Activated CD4-positive, alpha-beta T cell treated with anti-CD3 and anti-CD28 coated beads for 48 hours (primary cell): ENCODE data around the gene MYBPH.

ENCODE experiments used
- DNase-seq: peaks from one replicate; pipeline ENCODE4 v3.0.0-alpha.2; 2020

Gene MYBPH, protein sequence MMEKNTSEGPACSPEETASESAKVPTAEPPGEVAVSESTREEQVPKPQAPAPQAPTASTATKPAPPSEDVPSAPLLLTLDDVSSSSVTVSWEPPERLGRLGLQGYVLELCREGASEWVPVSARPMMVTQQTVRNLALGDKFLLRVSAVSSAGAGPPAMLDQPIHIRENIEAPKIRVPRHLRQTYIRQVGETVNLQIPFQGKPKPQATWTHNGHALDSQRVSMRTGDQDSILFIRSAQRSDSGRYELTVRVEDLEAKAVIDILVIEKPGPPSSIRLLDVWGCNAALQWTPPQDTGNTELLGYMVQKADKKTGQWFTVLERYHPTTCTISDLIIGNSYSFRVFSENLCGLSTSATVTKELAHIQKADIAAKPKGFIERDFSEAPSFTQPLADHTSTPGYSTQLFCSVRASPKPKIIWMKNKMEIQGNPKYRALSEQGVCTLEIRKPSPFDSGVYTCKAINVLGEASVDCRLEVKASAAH

DNA sequence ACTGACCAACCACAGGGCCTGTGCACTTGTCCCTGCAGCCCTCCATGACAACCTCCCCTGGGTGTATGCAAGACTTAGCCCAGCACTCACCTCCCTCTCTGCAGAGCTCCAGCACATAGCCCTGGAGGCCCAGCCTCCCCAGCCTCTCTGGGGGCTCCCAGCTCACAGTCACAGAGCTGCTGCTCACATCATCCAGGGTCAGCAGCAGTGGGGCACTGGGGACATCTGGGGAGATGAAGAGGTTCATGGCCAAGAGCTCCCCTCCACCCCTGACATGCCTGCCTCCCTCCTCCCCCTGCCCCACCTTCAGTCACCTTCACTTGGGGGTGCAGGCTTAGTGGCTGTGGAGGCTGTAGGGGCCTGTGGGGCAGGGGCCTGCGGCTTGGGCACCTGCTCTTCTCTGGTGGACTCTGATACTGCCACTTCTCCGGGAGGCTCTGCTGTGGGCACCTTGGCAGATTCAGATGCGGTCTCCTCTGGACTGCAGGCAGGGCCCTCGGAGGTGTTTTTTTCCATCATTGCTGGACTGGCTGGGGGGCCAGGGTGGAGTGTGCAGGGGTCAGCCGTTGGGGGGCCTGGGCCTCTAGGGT is at the start of gene MYBPH:
MYBPH (minus strand) TSS at position 590 of the 590 bp plus-strand sequence; CDS start at position 519, 71 bp downstream.
- no peak for DNase-seq

DNA sequence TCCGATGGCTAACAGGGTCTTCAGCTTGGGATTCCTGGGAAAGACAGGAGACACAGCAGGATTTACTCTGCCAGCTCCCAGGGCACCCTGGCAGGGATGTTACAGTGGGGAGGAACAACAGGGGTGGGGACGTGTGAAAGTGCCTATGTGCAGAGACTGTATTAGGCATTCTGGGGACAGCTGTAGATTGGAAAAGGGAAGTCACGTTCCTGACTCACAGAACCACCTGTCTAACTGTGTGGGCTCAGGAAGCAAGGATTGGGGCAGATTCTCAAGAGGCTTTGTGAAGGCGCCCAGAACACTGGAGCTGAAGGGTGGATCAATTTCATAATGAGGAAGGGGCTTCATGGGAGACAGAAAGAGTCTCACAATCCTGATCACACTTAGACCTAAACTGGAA is 49.4 kb upstream of the MYBPH start:
- DNase-seq = no peak

DNA sequence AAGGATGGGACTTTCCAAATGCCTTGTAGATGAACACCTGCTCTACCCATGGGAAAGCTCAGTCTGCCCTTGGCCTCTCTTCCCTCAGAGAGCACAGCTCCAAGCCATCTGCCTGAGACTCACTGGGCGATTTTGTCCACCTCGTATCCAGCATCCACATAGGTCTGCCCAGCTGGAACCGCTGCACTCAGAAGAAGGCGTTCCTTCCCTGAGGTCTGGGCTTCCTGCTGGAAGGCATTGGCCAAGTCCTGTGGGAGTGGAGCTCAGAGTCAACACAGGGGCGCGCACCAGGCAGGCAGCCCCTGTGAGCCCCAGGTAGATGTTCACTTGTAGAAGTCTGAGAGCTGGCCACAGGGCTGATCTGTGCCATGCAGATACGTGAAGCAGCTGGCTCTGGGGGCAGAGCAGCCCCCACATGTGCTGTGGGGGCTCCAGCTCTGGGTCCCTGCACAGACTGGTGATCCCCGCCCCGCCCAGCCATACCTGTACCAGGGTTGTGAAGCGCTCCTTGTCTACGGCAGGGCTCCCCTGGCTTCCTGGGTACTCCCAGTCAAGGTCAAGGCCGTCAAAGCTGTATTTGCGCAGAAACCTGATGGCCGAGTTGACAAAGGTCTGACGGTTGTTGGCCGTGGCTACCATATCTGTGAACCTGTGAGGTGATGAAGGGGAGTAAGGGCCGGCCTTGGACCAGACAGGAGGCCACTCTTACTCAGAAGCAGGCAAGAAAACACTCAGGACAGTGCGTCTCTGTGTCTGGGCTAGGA is 47.6 kb upstream of the MYBPH start:
- DNase-seq = no peak

DNA sequence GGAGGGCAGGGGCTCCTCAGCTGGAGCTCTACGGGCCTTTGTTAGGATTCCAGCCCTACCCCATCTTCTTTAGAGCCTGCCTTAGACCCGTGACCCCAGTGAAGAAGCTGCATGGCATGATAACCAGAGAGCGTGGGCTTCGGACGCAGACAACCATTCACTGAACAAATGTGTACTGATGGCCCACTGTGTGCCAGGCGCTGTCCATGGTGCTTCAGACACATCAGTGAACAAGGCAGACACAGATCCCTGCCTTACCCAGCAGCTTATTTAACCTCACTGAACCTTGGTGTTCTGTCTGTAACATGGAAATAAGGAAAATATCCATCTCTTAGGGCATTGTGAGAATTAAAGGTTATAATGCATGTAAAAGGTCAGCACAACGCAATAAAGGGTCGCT is 44.3 kb upstream of the MYBPH start:
- DNase-seq = no peak

DNA sequence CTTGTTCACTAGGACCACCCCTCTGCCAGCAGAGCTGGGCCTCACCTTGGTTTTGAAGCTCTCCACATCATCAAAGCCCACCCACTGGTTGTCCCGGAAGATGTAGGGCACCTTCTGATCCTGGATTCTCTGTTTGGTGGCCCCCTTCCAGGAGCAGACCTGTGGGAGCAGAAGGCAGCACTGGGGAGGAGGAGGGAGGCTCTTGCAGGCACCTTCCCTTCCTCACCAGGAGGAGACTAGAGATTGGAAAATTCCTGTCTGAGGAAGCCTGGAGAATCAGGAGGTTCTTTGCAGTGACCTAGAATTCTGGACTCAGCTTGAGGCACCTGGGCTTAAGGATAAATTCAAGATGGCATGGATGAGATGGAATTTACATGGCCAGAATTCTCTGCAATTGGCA is 43.5 kb upstream of the MYBPH start:
- DNase-seq = no peak

DNA sequence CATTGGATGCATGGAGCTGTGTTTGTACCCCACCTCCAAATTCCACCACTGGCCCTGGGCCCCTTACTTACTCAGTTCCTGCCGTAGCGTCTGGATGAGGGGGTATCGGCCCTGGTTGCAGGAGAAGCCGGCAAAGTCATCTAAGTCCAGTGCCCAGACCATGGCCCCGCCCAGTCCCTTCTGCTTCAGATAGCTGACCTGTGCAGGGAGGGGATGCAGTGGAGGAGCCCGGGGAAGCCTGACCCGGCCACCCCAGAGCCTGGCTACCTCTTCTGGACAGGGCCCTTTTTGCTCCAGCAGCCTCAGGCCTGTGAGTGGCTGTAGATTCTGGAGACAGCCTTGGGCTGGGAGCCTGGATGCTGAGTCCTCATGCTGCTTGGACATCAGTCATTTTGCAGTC is 42.0 kb upstream of the MYBPH start:
- DNase-seq = no peak

DNA sequence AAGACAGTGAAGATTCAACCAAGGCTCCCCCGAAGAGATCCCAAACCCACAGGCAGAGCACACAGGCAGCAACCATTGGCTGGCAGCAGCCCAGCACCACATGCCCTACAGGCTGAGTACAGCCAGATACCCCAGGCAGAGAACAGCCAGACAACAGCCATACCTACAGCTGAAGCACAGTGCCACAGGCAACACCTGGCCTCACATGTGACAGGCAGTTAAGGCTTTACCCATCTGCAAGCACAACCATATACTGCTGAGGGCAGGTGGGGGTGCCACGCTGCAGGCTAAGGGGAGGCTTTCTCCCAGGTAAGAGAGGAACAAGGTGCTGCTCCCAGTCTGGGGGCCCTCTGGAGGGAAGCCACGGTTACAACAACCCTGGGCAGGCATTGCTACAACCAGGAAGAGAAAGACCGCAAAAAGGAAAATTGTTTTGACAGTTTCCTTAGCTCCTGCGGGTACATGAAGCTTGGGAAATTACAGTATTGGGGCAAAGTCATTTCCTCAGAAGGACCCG is 41.6 kb upstream of the MYBPH start:
- no peak for DNase-seq

DNA sequence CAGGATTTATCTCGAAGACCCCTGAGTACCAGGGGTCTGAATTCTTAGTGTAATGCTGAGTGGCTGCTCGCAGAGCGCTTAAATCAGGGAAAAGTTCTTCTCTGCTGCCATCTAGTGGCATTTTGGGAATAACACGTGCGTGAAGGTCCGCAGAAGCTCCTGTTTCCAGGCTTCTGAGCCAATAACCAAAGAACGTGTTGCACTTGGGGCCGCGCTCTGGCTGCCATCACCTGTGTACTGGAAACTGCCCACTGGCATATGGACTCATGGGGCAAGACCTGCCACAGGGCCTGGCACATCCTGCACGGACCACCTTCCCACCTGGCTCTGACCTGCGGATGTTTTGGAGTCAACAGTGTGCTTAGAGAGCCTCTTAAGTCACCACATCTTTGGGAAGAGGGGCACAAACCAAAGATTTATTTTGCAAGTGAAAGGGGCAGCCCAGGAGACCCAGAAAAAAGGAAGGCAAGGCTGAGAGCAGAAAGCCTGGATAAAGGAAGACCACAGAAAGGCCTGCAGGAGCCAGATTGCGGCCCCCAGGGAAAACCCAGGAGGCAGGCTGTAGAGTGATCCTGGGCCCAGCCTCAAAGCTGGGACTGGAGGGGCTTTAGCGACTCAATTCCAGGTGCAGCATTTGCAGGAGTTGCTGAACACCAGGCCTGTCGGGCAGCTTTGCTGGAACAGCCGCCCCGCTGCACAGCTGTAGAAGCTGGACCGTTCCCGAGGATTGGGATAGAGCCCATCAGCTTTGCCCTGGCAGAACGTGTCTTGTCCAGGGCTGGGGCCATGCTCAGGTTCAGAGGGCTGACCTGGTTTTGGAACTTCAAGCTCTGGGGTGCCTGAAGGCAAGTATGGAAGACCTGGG is 40.9 kb upstream of the MYBPH start:
- DNase-seq = peak; percentile 67

DNA sequence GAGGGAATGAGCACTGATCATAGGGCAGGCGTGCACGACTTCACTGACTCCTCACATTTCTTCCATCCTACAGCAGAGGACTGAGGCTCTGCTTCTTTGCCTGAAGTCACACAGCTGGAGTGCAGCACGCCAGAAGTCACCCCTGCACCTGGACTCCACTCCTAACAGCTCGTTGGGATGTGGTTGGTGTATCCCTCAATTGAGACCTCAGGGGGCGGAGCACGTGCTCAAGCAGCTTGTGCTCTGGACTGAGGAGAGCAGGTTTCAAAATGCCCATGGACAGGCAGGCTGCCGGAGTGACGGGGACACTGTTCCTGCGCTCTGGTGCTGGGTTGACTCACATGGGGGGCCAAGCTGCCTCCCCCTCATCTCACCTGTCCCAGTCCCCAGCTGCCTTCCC is 39.9 kb upstream of the MYBPH start:
- no peak for DNase-seq

DNA sequence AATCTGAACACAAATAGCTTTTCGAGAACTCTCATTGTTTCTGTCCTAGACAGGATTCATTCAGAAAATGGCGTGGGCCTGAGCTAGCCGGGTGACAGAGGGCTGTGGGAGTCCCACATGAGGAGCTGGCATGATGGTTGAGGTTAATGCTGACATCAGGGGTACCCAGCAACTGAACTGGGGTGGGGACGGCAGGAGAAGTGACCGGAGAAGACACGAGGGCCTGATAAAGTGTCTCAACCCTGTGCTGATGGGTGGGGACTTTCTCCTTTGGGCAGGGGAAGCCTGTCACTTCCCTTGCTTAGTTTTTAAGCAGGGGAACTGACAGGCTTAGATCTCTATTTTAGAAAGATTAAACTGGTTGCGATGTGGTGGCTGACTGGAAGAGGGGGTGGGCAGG is 39.2 kb upstream of the MYBPH start:
- DNase-seq = no peak

DNA sequence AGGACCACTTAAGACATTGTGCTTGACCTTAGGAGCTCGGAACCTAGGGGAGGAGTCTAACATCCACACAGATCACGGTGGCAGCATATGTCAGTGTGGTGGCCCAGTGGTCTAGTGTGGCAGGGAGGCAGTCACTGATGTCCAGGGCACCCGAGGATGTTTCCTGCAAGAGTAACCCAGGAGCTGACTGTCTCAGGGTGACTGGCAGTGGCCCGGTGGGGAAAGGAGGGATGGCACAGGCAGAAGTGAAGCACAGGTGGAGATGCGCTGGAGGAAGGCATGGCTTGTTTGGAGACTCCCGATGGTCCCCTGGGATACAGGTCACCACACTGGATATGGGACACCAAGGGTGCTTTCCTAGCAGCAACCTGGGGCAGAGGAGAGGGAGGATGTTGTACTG is 37.5 kb upstream of the MYBPH start:
- DNase-seq = no peak

DNA sequence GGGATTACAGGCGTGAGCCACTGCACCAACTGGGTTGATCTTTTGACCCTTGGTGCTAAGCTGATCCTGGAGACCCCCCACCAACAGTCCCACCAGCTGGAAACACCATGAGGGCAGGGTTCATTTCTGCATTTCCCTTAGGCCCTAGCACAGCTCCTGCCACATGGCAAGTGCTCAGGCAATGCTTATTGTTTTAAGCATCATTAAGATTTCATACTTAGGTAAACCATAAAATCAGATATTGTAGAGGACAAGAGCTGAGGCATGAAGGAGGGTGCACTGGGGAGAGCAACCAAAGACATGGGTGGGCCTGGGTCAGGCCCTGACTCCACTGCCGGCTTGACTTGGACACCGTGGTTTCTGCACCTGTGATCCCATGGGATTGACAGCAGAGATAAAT is 36.2 kb upstream of the MYBPH start:
- DNase-seq = no peak

DNA sequence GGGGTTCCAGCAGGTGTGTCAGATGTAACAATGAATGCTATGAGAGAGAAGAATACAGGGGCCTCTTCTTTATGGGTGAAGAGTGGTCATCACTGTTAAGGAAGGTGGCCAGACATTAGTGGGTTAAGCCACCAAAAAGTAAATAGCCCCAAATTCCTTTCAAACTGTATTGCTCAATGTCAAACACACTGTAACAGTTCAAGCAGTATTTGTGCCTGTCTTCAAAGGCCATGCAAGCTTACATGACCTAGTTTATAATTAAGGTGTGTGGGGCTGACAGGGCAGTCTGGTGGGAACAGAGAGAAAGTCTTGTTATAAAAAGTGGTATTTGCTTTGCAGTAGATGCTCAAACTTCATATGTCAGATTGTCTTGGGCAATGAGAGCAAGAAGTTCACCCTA is 35.4 kb upstream of the MYBPH start:
- DNase-seq = no peak

DNA sequence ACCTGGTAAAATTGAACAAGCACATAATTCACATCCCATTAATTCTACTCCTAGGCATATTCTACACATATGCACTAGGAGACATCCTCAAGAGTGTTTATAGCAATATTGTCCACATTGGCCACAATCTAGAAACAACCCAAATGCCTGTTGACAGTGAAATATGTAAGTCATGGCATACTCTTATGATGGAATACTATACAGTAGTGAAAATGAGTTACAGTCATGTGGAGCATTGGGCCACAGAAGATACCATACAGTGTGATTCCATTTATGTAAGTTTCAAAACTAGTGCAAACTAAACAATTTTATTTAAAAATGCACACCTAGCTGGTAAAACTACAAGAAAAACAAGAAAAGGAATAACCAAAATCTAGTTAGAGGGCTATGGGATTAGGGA is 34.7 kb upstream of the MYBPH start:
- no peak for DNase-seq

DNA sequence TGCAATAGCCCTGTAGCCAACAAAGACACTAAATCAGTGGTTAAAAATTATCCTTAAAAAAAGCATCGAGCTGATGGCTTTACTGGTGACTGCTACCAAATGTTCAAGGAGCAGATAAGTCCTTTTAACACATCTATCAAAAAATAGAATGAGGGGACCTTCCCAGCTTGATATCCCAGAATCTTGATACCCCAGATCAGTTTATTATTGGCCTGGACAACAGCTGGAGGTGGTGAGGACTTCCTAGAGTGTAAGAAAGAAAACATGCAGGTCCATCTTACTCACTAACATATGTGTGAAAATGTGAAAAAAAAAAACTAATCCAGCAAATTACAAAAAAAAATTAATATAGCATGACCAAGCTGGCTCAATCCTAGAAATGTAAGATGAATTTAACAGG is 32.6 kb upstream of the MYBPH start:
- no peak for DNase-seq

DNA sequence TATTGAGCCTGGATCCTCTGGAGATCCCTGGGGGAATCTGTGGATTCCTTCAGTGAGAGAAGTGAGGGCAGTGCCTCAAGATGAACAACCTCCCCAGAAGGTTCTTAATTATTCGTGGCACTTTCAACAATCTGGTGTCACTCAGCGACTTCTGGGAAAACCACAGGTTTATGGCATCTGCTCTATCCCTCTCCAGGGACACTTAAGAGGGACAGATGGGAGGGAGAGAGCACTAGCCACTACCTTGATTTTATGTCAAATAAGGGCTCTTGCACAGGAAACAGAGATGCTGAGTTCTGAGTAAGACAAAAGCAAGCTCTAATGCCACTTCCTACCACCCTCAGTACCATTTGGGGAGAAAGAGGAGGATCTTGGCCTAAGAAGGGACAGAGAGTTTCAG is 32.1 kb upstream of the MYBPH start:
- no peak for DNase-seq

DNA sequence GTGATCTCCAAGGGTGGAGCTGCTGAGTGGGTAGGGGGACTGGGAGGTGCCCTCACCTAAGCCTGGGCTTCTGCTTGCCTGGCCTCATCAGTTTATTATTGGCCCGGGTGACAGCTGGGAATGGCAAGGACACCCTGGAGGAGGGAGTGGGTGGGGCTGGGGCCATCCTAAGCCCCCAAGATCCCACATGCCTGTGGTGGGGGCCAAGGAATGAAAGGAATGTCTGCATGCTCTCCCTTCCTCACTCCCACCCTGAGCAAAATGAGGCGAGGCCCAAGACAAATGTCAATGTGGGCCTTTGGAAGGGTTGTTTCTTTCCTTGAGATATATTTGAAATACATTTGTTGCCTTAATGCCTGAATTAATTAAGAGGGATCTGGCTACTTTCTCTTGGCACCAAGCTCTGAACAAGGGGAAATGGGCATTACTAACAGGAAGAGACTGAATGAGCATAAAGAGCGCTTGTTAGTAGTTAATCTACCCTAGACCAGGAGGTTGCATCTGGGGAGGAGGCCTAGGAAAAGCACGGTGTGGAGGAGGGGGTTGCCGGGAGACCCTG is 30.6 kb upstream of the MYBPH start:
- no peak for DNase-seq

DNA sequence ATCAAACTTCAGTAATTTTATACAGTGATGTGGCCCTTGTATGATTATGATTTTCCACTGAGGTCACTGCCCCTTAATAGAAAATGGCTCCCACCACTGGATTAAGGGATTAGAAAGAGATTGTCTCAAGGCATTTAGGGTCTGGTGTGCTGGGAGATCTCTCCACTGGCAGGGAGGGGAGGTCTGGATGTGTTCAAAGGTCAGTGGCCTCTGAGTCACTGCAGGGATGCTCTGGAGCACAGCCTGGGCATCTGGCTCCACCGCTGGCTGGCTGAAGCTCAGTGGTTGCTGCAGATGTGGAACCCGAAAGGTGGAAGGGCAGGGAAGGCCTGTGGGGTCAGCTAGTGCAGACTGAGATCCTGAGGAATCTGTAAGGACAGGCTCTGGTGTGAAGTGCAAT is 29.1 kb upstream of the MYBPH start:
- no peak for DNase-seq

DNA sequence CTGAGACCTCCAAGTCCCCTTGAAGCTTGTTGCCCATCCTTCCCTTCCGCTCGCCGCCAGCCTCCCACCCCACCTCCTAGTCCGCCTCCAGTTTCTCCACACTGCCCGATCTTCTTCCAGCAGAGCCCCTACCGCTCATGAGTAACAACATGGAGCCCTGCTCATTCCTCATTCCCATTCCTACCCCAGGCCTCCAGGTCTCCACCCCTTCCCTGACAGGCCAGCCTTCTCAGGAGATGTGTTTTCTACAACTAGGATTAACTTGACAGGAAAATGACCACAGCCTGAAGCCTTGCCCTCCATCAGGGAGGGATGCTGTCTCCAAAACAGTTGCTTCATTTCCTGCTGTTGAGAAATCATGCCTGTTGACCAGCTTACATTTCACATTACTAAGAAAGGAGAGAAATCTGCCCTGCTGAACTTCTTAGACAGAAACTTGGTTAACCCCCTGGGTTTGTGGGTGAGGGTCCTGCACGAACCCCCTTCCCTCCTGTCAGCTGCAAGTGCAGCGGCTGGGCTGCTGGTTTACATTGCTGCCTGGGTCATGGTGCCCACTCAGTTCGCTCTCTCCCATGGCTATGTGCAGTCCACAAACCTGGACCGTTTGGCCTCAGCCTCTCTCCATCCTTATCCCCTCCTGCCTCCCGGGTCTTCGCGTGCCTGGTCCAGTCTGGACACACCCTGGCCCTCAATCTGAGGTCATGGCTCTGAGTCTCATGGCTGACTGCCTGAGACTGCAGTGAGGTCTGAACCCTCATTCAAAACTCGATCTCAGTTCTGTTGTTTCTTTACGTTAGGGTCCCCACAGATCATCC is 27.0 kb upstream of the MYBPH start:
- no peak for DNase-seq

DNA sequence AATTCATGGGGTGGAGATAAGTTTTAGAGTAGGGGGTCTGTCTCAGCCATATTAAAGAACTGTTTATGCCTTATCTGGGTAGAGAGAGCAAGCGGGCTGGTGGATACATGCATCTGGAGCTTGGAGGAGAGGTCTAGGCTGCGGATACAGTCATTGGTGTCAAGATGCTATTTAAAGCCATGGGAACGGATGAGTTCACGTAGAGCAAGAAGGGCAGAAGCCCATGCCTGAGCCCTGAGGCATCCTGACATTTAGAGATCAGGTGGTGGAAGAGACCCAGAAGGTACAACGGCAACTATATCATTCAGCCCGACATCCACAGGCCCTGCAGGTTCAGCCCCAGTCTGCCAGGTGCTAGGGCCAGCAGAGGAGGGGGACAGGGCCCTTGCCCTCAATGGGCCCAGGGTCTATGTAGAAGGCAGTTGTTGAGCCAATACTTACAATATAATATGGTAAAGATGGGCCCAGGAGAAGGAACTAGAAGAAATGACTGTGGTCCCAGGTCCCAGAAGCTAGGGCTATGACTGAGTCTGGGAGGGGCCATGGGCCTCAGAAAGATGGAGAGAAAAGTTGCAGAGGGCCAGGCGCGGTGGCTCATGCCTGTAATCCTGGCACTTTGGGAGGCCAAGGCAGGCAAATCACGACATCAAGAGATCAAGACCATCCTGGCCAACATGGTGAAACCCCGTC is 26.0 kb upstream of the MYBPH start:
- no peak for DNase-seq

DNA sequence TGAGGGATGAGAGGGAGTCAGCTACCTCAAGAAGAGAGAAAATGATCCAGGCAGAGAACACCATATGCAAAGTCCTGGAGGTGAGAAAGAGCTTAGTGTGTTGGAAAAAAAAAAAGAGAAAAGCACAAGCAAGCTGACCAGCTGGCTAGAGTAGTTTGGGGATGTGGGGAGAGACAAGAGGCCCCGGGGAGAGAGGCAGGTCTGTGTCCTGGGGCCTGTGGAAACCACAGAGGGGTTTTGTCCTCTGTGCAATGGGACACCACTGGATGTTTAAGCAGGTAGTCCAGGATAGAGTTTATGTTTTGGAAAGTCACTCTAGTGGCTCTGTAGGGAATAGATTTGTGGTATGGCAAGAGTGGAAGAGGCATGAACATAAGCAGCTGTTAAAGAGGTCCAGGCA is 25.3 kb upstream of the MYBPH start:
- no peak for DNase-seq
